H1 (cell line): ENCODE results near the gene IKZF3. TPM values are rescaled to one million over a fixed set of nuclear protein-coding genes. Genes with fewer than 3 reads are reported as not detected.

Source experiments
- CTCF ChIA-PET: fragments of 300-600 bp; sonication (Branson Sonifier 250); formaldehyde crosslinking; loops from one replicate; lab custom pipeline; 2021; ENCODE audit not compliant: partially characterized antibody; lab: Charles Lee
- POLR2A ChIA-PET: fragments of 300-600 bp; sonication (Branson Sonifier 250); formaldehyde crosslinking; loops from one replicate; lab custom pipeline; 2021; ENCODE audit warnings: inconsistent platforms; ENCODE audit not compliant: partially characterized antibody; lab: Charles Lee
- DNase-seq, 2 experiments: peaks; one replicate each; pipeline versions ENCODE4 v3.0.0 to v3.0.0-alpha.2; 2010 to 2022; ENCODE audit warnings: low spot score in 2 of 2, low read depth in 1 of 2, mixed read lengths in 1 of 2
- FAIRE-seq: peaks from 2 replicates; lab custom pipeline; 2011; peaks lifted over from hg19 to GRCh38; lab: Jason Lieb, UNC
- H2AFZ ChIP-seq: 2 replicates; pipeline ENCODE4 v1.8.1; 2012; ENCODE audit warnings: low read length, inconsistent platforms
- H2AK5ac ChIP-seq: 2 replicates; pipeline ENCODE4 v1.6.1; 2013; ENCODE audit warnings: low read depth, low read length
- H2BK120ac ChIP-seq: replicated peaks from 2 replicates; pipeline ENCODE3; 2013; ENCODE audit warnings: low read depth, low read length, inconsistent platforms
- H2BK12ac ChIP-seq: 2 replicates; pipeline ENCODE4 v1.6.1; 2013; ENCODE audit warnings: low read depth, low read length
- H2BK15ac ChIP-seq: 2 replicates; pipeline ENCODE4 v1.6.1; 2013; ENCODE audit warnings: low read length
- H2BK20ac ChIP-seq: 2 replicates; pipeline ENCODE4 v1.6.1; 2013; ENCODE audit warnings: low read length
- H2BK5ac ChIP-seq: 2 replicates; pipeline ENCODE4 v1.6.1; 2013; ENCODE audit warnings: low read depth, low read length
- H3K14ac ChIP-seq: 2 replicates; pipeline ENCODE4 v1.6.1; 2013; ENCODE audit warnings: inconsistent platforms; ENCODE audit not compliant: insufficient read length
- H3K18ac ChIP-seq: 2 replicates; pipeline ENCODE4 v1.6.1; 2013; ENCODE audit warnings: low read length; ENCODE audit errors: extremely low read depth
- H3K23ac ChIP-seq: 2 replicates; pipeline ENCODE4 v1.6.1; 2013; ENCODE audit warnings: inconsistent platforms; ENCODE audit not compliant: insufficient read length
- H3K23me2 ChIP-seq: 2 replicates; pipeline ENCODE4 v1.6.1; 2013; ENCODE audit warnings: low read depth, low read length
- H3K27ac ChIP-seq: 2 replicates; pipeline ENCODE4 v1.6.1; 2011; ENCODE audit warnings: low read depth, low read length, inconsistent platforms
- H3K27me3 ChIP-seq, 4 experiments: replicated peaks in 1 of 4; 1 replicate in 1 of 4; 2 replicates in 3 of 4; pipeline versions ENCODE4 v1.6.1 to v1.8.1; 2011 to 2013; ENCODE audit warnings: low read length in 3 of 4, mild to moderate bottlenecking in 3 of 4, inconsistent platforms in 2 of 4, mixed read lengths in 2 of 4, moderate library complexity in 1 of 4; ENCODE audit not compliant: control insufficient read depth in 3 of 4, insufficient read depth in 3 of 4; ENCODE audit errors: extremely low read depth in 1 of 4
- H3K36me3 ChIP-seq, 4 experiments: 2 replicates each; pipeline versions ENCODE4 v1.6.1 to v1.8.1; 2011 to 2013; ENCODE audit warnings: mild to moderate bottlenecking in 4 of 4, low read length in 3 of 4, moderate library complexity in 2 of 4, control low read depth in 1 of 4, inconsistent platforms in 1 of 4; ENCODE audit not compliant: insufficient read depth in 4 of 4, control insufficient read depth in 2 of 4
- H3K4ac ChIP-seq: replicated peaks from 2 replicates; pipeline ENCODE3; 2013; ENCODE audit warnings: low read length, low read depth, mixed read lengths, inconsistent platforms; ENCODE audit not compliant: insufficient read length
- H3K4me1 ChIP-seq, 4 experiments: replicated peaks in 1 of 4; 1 replicate in 1 of 4; 2 replicates in 3 of 4; pipeline versions ENCODE4 v1.6.1 to v1.8.1; 2011 to 2013; ENCODE audit warnings: low read length in 3 of 4, inconsistent platforms in 2 of 4, mixed read lengths in 1 of 4; ENCODE audit not compliant: insufficient read depth in 4 of 4, control insufficient read depth in 3 of 4
- H3K4me2 ChIP-seq, 2 experiments: 2 replicates each; pipeline versions ENCODE4 v1.6.1 to v1.8.1; 2011 to 2013; ENCODE audit warnings: low read depth in 2 of 2, low read length in 2 of 2, control low read depth in 1 of 2, inconsistent platforms in 1 of 2, mild to moderate bottlenecking in 1 of 2; ENCODE audit not compliant: insufficient read depth in 1 of 2
- H3K4me3 ChIP-seq, 4 experiments: fragments of 200-600, 300-600 bp in 1 of 4; sonication (generic), shearing (Covaris generic), sonication (Bioruptor Twin) in 1 of 4; 2 replicates each; pipeline versions ENCODE4 v1.5.1 to v1.8.1; 2011 to 2016; ENCODE audit warnings: low read length in 4 of 4, low read depth in 3 of 4, control low read depth in 2 of 4, inconsistent platforms in 2 of 4, mild to moderate bottlenecking in 2 of 4, mixed read lengths in 1 of 4, moderate library complexity in 1 of 4; ENCODE audit not compliant: insufficient read depth in 2 of 4; ENCODE audit errors: extremely low read depth in 1 of 4
- H3K56ac ChIP-seq: replicated peaks from 2 replicates; pipeline ENCODE3; 2013; ENCODE audit warnings: low read depth, mild to moderate bottlenecking, mixed read lengths, low read length, inconsistent platforms; ENCODE audit not compliant: insufficient read length
- H3K79me1 ChIP-seq: 2 replicates; pipeline ENCODE4 v1.6.1; 2013; ENCODE audit warnings: low read depth, low read length, control low read depth
- H3K79me2 ChIP-seq, 2 experiments: 2 replicates each; pipeline versions ENCODE4 v1.6.1 to v1.8.1; 2012 to 2013; ENCODE audit warnings: low read length in 2 of 2, mild to moderate bottlenecking in 2 of 2, inconsistent platforms in 1 of 2; ENCODE audit not compliant: insufficient read depth in 2 of 2, control insufficient read depth in 1 of 2
- H3K9ac ChIP-seq, 4 experiments: replicated peaks in 1 of 4; 1 replicate in 1 of 4; 2 replicates in 3 of 4; pipeline versions ENCODE4 v1.6.1 to v1.8.1; 2011 to 2013; ENCODE audit warnings: low read depth in 3 of 4, low read length in 3 of 4, control low read depth in 2 of 4, mild to moderate bottlenecking in 2 of 4, moderate library complexity in 2 of 4, inconsistent platforms in 1 of 4; ENCODE audit errors: extremely low read depth in 1 of 4
- H3K9me3 ChIP-seq, 2 experiments: 2 replicates each; pipeline versions ENCODE4 v1.6.1 to v1.8.1; 2012 to 2013; ENCODE audit warnings: mild to moderate bottlenecking in 2 of 2, moderate library complexity in 2 of 2, control low read depth in 1 of 2, inconsistent platforms in 1 of 2, low read depth in 1 of 2, low read length in 1 of 2, mixed read lengths in 1 of 2; ENCODE audit not compliant: insufficient read depth in 2 of 2
- H4K20me1 ChIP-seq, 2 experiments: replicated peaks in 1 of 2; 2 replicates each; pipeline versions ENCODE3 to v1.8.1; 2011 to 2013; ENCODE audit warnings: inconsistent platforms in 2 of 2, low read length in 2 of 2, mild to moderate bottlenecking in 1 of 2; ENCODE audit not compliant: insufficient read depth in 2 of 2, control insufficient read depth in 1 of 2
- H4K5ac ChIP-seq: 2 replicates; pipeline ENCODE4 v1.6.1; 2013; ENCODE audit warnings: low read length, low read depth, mixed read lengths, inconsistent platforms; ENCODE audit not compliant: insufficient read length
- H4K8ac ChIP-seq: 2 replicates; pipeline ENCODE4 v1.8.0; 2013; ENCODE audit warnings: mild to moderate bottlenecking, moderate library complexity, low read length, inconsistent platforms; ENCODE audit not compliant: insufficient read depth; ENCODE audit errors: extremely low read depth
- H4K91ac ChIP-seq: replicated peaks from 2 replicates; pipeline ENCODE3; 2013; ENCODE audit warnings: low read length, mixed read lengths, inconsistent platforms; ENCODE audit not compliant: insufficient read length
- CEBPB ChIP-seq: IDR thresholded peaks from 2 replicates; pipeline ENCODE4 v1.6.1; 2012; ENCODE audit warnings: low read depth, low read length
- CREB1 ChIP-seq: IDR thresholded peaks from 2 replicates; pipeline ENCODE4 v1.6.1; 2012; ENCODE audit warnings: inconsistent platforms
- EP300 ChIP-seq, 2 experiments: IDR thresholded peaks; 1 replicate in 1 of 2; 2 replicates in 1 of 2; pipeline ENCODE4 v1.6.1; 2011 to 2012; ENCODE audit warnings: low read depth in 2 of 2, low read length in 2 of 2, mild to moderate bottlenecking in 2 of 2, borderline replicate concordance in 1 of 2, inconsistent platforms in 1 of 2, moderate library complexity in 1 of 2
- GTF2F1 ChIP-seq: IDR thresholded peaks from 2 replicates; pipeline ENCODE4 v1.6.1; 2012; ENCODE audit warnings: low read depth, low read length, improper control_type of control experiment, borderline replicate concordance
- HDAC2 ChIP-seq, 2 experiments: fragments of 300-600 bp in 1 of 2; sonication (generic) in 1 of 2; IDR thresholded peaks; 2 replicates each; pipeline ENCODE4 v1.6.1; 2011 to 2012; ENCODE audit warnings: low read depth in 2 of 2, low read length in 2 of 2, mild to moderate bottlenecking in 2 of 2, moderate library complexity in 2 of 2, borderline replicate concordance in 1 of 2, inconsistent platforms in 1 of 2
- JUN ChIP-seq: IDR thresholded peaks from 2 replicates; pipeline ENCODE4 v1.6.1; 2011; ENCODE audit warnings: low read depth, mild to moderate bottlenecking, improper control_type of control experiment, low read length
- JUND ChIP-seq: IDR thresholded peaks from 2 replicates; pipeline ENCODE4 v1.6.1; 2011; ENCODE audit warnings: mild to moderate bottlenecking, improper control_type of control experiment, low read length
- POLR2AphosphoS5 ChIP-seq: IDR thresholded peaks from 2 replicates; pipeline ENCODE4 v1.6.1; 2011; ENCODE audit warnings: low read depth, low read length
- RNF2 ChIP-seq: fragments of 200-900, 300-1000 bp; sonication (generic); IDR thresholded peaks from 2 replicates; pipeline ENCODE4 v1.7.1; 2016; ENCODE audit warnings: borderline replicate concordance, low read depth, mild to moderate bottlenecking, antibody characterized with exemption, low read length; ENCODE audit not compliant: poor library complexity, severe bottlenecking; ENCODE audit errors: missing control alignments
- RXRA ChIP-seq: IDR thresholded peaks from 2 replicates; pipeline ENCODE4 v1.6.1; 2011; ENCODE audit warnings: low read depth, mild to moderate bottlenecking, low read length, moderate library complexity; ENCODE audit not compliant: insufficient read depth
- SP1 ChIP-seq: IDR thresholded peaks from 2 replicates; pipeline ENCODE4 v1.6.1; 2011; ENCODE audit warnings: low read depth, low read length
- TAF1 ChIP-seq: IDR thresholded peaks from 2 replicates; pipeline ENCODE4 v1.6.1; 2011; ENCODE audit warnings: mild to moderate bottlenecking, low read depth, low read length
- TBP ChIP-seq: IDR thresholded peaks from 2 replicates; pipeline ENCODE4 v1.6.1; 2011; ENCODE audit warnings: low read depth, low read length, improper control_type of control experiment
- TCF12 ChIP-seq: IDR thresholded peaks from 2 replicates; pipeline ENCODE4 v1.6.1; 2011; ENCODE audit warnings: low read depth, mild to moderate bottlenecking, low read length
- ZNF274 ChIP-seq: IDR thresholded peaks from 2 replicates; pipeline ENCODE4 v1.7.0; 2012; ENCODE audit warnings: low read length, borderline replicate concordance; ENCODE audit errors: extremely low read depth
- WGBS, 2 experiments: shearing (Covaris generic) in 1 of 2; methylation state at CpG; one replicate each; pipeline versions ENCODE4 v1.1.6 to v1.1.7; 2013 to 2015; ENCODE audit warnings: low lambda C conversion rate in 2 of 2, mixed read lengths in 2 of 2, inconsistent platforms in 1 of 2, low coverage in 1 of 2, missing lambda C conversion rate in 1 of 2; ENCODE audit not compliant: insufficient replicate concordance in 2 of 2, insufficient coverage in 1 of 2, insufficient read length in 1 of 2; ENCODE audit errors: extremely low coverage in 1 of 2, missing lambda C conversion rate in 1 of 2; 5-methylcytosine and 5-hydroxymethylcytosine counted together
- polyA plus RNA-seq, 7 experiments: library from polyadenylated mRNA; depleted of rRNA in 3 of 7; stranded (reverse) in 5 of 7; unstranded in 2 of 7; fragments of >200 nt in 5 of 7; fragments of 200-250 nt in 2 of 7; gene quantifications; 1 replicate in 5 of 7; 2 replicates in 1 of 7; 4 replicates in 1 of 7; pipeline versions ENCODE4 v1.2.1 to v1.2.3, GENCODE V29; 2011 to 2013; ENCODE audit warnings: missing spikeins in 2 of 7, mixed read lengths in 2 of 7
- total RNA-seq: library from RNA; stranded (reverse); fragmentation: NEBNext Ultra II Directional; extraction: Animal tissue kit (Norgen Biotek cat#: 25700); gene quantifications from 2 replicates; pipeline ENCODE4 v1.2.1, GENCODE V29; 2021

The IKZF3 gene
- total and polyA plus RNA-seq, 2 of the 8 experiments (the other 6 are each of a cell fraction or from before 2014, with no cell fraction given): 0.23 to 0.56 TPM

DNA sequence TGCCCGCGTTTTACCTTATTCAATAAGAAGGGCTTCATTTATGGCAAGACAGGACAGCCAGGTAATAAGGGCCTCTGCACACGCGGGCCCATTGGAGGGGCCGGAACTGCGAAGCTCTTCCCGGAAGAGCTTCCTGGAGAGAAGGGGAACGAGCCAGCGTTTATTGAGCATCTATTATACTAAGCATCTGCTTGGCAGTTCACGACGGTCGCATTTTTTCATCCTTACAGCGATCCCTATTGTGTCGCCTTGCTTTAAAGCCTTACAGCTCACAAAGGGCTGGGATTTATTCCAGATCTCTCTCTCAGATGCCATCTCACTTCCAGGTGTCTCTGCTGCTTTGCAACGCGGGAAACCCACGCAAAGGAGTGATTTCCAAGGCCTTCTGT, 4.4 kb upstream of the IKZF3 start:
- no peak for DNase-seq
- H2BK12ac ChIP-seq: no peak overlapping the region
- CTCF ChIA-PET: no interaction called here
- no peak overlapping the region for H3K4me2 ChIP-seq
- H3K23ac ChIP-seq: no peak overlapping the region
- no peak overlapping the region for H2BK120ac ChIP-seq
- peaks cover 7 to 23% (median 21%) of the 10 kb centered on the region in 4 experiments for H3K27me3 ChIP-seq
- no peak overlapping the region for H3K18ac ChIP-seq
- H4K91ac ChIP-seq: no peak overlapping the region
- no peak overlapping the region for H2AFZ ChIP-seq
- no peak overlapping the region for H3K27ac ChIP-seq
- H3K9ac ChIP-seq: no peak overlapping the region
- H3K79me2 ChIP-seq: no peaks in the 10 kb centered on the region
- H3K79me1 ChIP-seq: no peaks in the 10 kb centered on the region
- H4K20me1 ChIP-seq: no peaks in the 10 kb centered on the region
- no peak overlapping the region for H2BK20ac ChIP-seq
- H4K8ac ChIP-seq: no peak overlapping the region; the same call in 1 of the 2 replicates
- no peak overlapping the region for H2BK5ac ChIP-seq
- H3K4me1 ChIP-seq: peaks cover 0 to under 1% (median 0%) of the 10 kb centered on the region in 4 experiments; a peak in 2 of 7 replicates
- no peak for FAIRE-seq
- H3K36me3 ChIP-seq: no peaks in the 10 kb centered on the region
- no peak overlapping the region for H3K4ac ChIP-seq
- no peak overlapping the region for H3K56ac ChIP-seq
- no peak overlapping the region for H4K5ac ChIP-seq
- no peak overlapping the region for H2AK5ac ChIP-seq
- WGBS, 2 experiments: 95% methylated on average over 17 of the region's 17 CpGs; no CpG with 5 or more reads in 1 of the 2 experiments
- H3K4me3 ChIP-seq: no peak overlapping the region
- H3K9me3 ChIP-seq: no peaks in the 10 kb centered on the region
- H3K14ac ChIP-seq: no peak overlapping the region
- no peak overlapping the region for H2BK15ac ChIP-seq
- POLR2A ChIA-PET: interaction anchor here (0.6 kb wide), 1 partner anchor 128 kb away, joined by 5 read pairs; no protein-coding TSS in a partner anchor
- no peaks in the 10 kb centered on the region for H3K23me2 ChIP-seq
- no peak for TF ChIP-seq POLR2AphosphoS5
- no peak for TF ChIP-seq TCF12
- TF ChIP-seq TBP: no peak
- no peak for TF ChIP-seq ZNF274
- no peak for TF ChIP-seq CEBPB
- TF ChIP-seq JUN: no peak
- TF ChIP-seq RNF2: no peak
- TF ChIP-seq RXRA: no peak
- no peak for TF ChIP-seq JUND
- TF ChIP-seq HDAC2 (IDR thresholded peaks at IDR 0.05; ENCODE audit: borderline replicate concordance in 1 of 2, low read depth in 2 of 2, low read length in 2 of 2): no peak
- no peak for TF ChIP-seq TAF1
- TF ChIP-seq GTF2F1: no peak
- no peak for TF ChIP-seq SP1
- TF ChIP-seq EP300 (IDR thresholded peaks at IDR 0.05; ENCODE audit: borderline replicate concordance in 1 of 2, low read depth in 2 of 2, low read length in 2 of 2): no peak
- TF ChIP-seq CREB1: no peak
